Fibroblast of lung (primary cell): ENCODE results near the gene APRT.

Experiments
- EZH2 ChIP-seq: IDR thresholded peaks from 2 replicates; pipeline ENCODE4 v1.5.1; 2012; ENCODE audit warnings: low read length, control low read depth, mild to moderate bottlenecking; ENCODE audit errors: missing control alignments
- TF ChIP-seq, protein P1 (sequence below), 2 donors: IDR thresholded peaks in 1 of 2; conservative IDR thresholded peaks in 1 of 2; 1 replicate in 1 of 2; 2 replicates in 1 of 2; pipeline ENCODE4 v1.5.1; 2011 to 2012; ENCODE audit warnings: low read length in 2 of 2, control low read depth in 1 of 2, inconsistent platforms in 1 of 2, low read depth in 1 of 2, mild to moderate bottlenecking in 1 of 2

GRCh38 chr16:88830258-88830657 is 18.5 kb upstream of the APRT start:
- no peak for TF ChIP-seq EZH2
- TF ChIP-seq, protein P1, sequence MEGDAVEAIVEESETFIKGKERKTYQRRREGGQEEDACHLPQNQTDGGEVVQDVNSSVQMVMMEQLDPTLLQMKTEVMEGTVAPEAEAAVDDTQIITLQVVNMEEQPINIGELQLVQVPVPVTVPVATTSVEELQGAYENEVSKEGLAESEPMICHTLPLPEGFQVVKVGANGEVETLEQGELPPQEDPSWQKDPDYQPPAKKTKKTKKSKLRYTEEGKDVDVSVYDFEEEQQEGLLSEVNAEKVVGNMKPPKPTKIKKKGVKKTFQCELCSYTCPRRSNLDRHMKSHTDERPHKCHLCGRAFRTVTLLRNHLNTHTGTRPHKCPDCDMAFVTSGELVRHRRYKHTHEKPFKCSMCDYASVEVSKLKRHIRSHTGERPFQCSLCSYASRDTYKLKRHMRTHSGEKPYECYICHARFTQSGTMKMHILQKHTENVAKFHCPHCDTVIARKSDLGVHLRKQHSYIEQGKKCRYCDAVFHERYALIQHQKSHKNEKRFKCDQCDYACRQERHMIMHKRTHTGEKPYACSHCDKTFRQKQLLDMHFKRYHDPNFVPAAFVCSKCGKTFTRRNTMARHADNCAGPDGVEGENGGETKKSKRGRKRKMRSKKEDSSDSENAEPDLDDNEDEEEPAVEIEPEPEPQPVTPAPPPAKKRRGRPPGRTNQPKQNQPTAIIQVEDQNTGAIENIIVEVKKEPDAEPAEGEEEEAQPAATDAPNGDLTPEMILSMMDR (conservative IDR thresholded peaks at IDR 0.05 in 1 of 2, IDR thresholded peaks at IDR 0.05 in 1 of 2; ENCODE audit: low read depth in 1 of 2, low read length in 2 of 2) = no peak
